ENCODE data around the gene AQP12A. TPM values are rescaled to one million over a fixed set of nuclear protein-coding genes. Genes with fewer than 3 reads are reported as not detected.
A peak's percentile ranks its signal among the peaks of the same experiment; 100 is the strongest.

Gene AQP12A
- total RNA-seq, 1 experiment from 2014 or later, result not detected

DNA sequence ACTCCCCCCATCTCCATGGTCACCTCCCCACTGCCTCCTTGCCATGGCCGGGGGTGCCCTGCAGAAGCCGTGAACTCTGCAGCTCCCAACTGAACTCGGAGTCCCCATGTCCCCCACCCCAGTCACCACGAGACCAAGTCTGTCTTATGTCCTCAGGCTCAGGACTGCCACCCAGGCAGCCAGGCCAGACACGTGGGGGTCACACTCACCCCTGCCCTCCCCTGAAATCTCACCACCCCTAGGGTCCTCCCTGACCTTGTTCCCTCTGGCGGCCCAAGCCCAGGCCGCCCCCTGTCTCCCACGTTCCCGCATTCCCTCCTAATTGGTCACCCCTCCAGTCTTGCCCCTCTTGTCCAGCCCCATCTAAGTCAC lies 11.0 kb downstream of the AQP12A start:
- no peak for ATAC-seq
- Histone ChIP-seq H3K9me3 (ENCODE audit: control insufficient read depth, insufficient read depth, low read depth, low read length) (no peaks in the 10 kb centered on the region), H3K27ac (ENCODE audit: low read length) (no peak overlapping the region), H3K27me3 (ENCODE audit: control insufficient read depth, insufficient read depth, low read length) (no peaks in the 10 kb centered on the region), H3K36me3 (ENCODE audit: control insufficient read depth, insufficient read depth, low read length) (no peaks in the 10 kb centered on the region), H3K4me3 (ENCODE audit: low read depth in 2 of 2, low read length in 2 of 2) (no peak overlapping the region), H3K4me1 (ENCODE audit: control insufficient read depth, insufficient read depth, low read length) (no peaks in the 10 kb centered on the region)
- intact Hi-C loops (cut with micrococcal nuclease; ENCODE audit: unreplicated experiment) (no loop called here), in situ Hi-C loops (cut with HindIII; ENCODE audit: low pct_unique_long_range_greater_than_20kb, low sequenced_read_pairs) (no loop called here)
- ChIA-PET CTCF (no interaction called here), POLR2A (no interaction called here)
- TF ChIP-seq TCF7L2 (IDR thresholded peaks at IDR 0.05; ENCODE audit: low read depth, low read length), result no peak
- TF ChIP-seq, protein P1, sequence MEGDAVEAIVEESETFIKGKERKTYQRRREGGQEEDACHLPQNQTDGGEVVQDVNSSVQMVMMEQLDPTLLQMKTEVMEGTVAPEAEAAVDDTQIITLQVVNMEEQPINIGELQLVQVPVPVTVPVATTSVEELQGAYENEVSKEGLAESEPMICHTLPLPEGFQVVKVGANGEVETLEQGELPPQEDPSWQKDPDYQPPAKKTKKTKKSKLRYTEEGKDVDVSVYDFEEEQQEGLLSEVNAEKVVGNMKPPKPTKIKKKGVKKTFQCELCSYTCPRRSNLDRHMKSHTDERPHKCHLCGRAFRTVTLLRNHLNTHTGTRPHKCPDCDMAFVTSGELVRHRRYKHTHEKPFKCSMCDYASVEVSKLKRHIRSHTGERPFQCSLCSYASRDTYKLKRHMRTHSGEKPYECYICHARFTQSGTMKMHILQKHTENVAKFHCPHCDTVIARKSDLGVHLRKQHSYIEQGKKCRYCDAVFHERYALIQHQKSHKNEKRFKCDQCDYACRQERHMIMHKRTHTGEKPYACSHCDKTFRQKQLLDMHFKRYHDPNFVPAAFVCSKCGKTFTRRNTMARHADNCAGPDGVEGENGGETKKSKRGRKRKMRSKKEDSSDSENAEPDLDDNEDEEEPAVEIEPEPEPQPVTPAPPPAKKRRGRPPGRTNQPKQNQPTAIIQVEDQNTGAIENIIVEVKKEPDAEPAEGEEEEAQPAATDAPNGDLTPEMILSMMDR (IDR thresholded peaks at IDR 0.05), result no peak
- TF ChIP-seq POLR2AphosphoS5 (IDR thresholded peaks at IDR 0.05; ENCODE audit: low read depth, low read length), result no peak
- no peak for TF ChIP-seq SIN3A (IDR thresholded peaks at IDR 0.05; ENCODE audit: borderline replicate concordance, insufficient read depth, low read depth, low read length)
- TF ChIP-seq, protein P2, sequence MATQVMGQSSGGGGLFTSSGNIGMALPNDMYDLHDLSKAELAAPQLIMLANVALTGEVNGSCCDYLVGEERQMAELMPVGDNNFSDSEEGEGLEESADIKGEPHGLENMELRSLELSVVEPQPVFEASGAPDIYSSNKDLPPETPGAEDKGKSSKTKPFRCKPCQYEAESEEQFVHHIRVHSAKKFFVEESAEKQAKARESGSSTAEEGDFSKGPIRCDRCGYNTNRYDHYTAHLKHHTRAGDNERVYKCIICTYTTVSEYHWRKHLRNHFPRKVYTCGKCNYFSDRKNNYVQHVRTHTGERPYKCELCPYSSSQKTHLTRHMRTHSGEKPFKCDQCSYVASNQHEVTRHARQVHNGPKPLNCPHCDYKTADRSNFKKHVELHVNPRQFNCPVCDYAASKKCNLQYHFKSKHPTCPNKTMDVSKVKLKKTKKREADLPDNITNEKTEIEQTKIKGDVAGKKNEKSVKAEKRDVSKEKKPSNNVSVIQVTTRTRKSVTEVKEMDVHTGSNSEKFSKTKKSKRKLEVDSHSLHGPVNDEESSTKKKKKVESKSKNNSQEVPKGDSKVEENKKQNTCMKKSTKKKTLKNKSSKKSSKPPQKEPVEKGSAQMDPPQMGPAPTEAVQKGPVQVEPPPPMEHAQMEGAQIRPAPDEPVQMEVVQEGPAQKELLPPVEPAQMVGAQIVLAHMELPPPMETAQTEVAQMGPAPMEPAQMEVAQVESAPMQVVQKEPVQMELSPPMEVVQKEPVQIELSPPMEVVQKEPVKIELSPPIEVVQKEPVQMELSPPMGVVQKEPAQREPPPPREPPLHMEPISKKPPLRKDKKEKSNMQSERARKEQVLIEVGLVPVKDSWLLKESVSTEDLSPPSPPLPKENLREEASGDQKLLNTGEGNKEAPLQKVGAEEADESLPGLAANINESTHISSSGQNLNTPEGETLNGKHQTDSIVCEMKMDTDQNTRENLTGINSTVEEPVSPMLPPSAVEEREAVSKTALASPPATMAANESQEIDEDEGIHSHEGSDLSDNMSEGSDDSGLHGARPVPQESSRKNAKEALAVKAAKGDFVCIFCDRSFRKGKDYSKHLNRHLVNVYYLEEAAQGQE (IDR thresholded peaks at IDR 0.05; ENCODE audit: insufficient read depth in 1 of 2, low read depth in 2 of 2, low read length in 1 of 2), result no peak
- DNase-seq (ENCODE audit: low read depth, low spot score), result no peak
- BruUV-seq (replicated peaks), result no TSS peak

GRCh38 chr2:240703417-240704341 lies 12.0 kb downstream of the AQP12A start:
- ChIA-PET CTCF (no interaction called here), POLR2A (no interaction called here)
- no peak overlapping the region for H3K27ac ChIP-seq (ENCODE audit: low read length)
- H3K4me1 ChIP-seq (ENCODE audit: control insufficient read depth, insufficient read depth, low read length), result no peaks in the 10 kb centered on the region
- no peaks in the 10 kb centered on the region for H3K9me3 ChIP-seq (ENCODE audit: control insufficient read depth, insufficient read depth, low read depth, low read length)
- intact Hi-C loops (cut with micrococcal nuclease; ENCODE audit: unreplicated experiment) (no loop called here), in situ Hi-C loops (cut with HindIII; ENCODE audit: low pct_unique_long_range_greater_than_20kb, low sequenced_read_pairs) (no loop called here)
- DNase-seq (ENCODE audit: low read depth, low spot score) (no peak), ATAC-seq (0 out of 2 replicates have a peak, but pooled peaks have one; percentile 13)
- no peak overlapping the region for H3K4me3 ChIP-seq (ENCODE audit: low read depth in 2 of 2, low read length in 2 of 2)
- no peaks in the 10 kb centered on the region for H3K27me3 ChIP-seq (ENCODE audit: control insufficient read depth, insufficient read depth, low read length)
- no TSS peak for BruUV-seq (replicated peaks)
- TF ChIP-seq TCF7L2 (IDR thresholded peaks at IDR 0.05; ENCODE audit: low read depth, low read length), result no peak
- TF ChIP-seq POLR2AphosphoS5 (IDR thresholded peaks at IDR 0.05; ENCODE audit: low read depth, low read length), result no peak
- TF ChIP-seq SIN3A (IDR thresholded peaks at IDR 0.05; ENCODE audit: borderline replicate concordance, insufficient read depth, low read depth, low read length), result no peak
- TF ChIP-seq, protein P1 (IDR thresholded peaks at IDR 0.05), result no peak
- TF ChIP-seq, protein P2 (IDR thresholded peaks at IDR 0.05; ENCODE audit: insufficient read depth in 1 of 2, low read depth in 2 of 2, low read length in 1 of 2), result no peak
- H3K36me3 ChIP-seq (ENCODE audit: control insufficient read depth, insufficient read depth, low read length), result no peaks in the 10 kb centered on the region
